Parathyroid adenoma (tissue), 2 donors: Measurements from ENCODE around the gene CCDC92.

Source experiments
- H2AFZ ChIP-seq: fragments of 300-600 bp; sonication (generic); one replicate; pipeline ENCODE4 v1.7.0; 2017; ENCODE audit warnings: antibody characterized with exemption, mild to moderate bottlenecking
- H3K27ac ChIP-seq: fragments of 300-600 bp; sonication (generic); one replicate; pipeline ENCODE4 v1.7.0; 2017
- H3K27me3 ChIP-seq: fragments of 300-600 bp; sonication (generic); one replicate; pipeline ENCODE4 v1.7.0; 2017; ENCODE audit warnings: low read length; ENCODE audit not compliant: control insufficient read depth, insufficient read depth
- H3K36me3 ChIP-seq: fragments of 300-600 bp; sonication (generic); one replicate; pipeline ENCODE4 v1.7.0; 2017; ENCODE audit warnings: low read length; ENCODE audit not compliant: control insufficient read depth, insufficient read depth
- H3K4me1 ChIP-seq: fragments of 300-600 bp; sonication (generic); one replicate; pipeline ENCODE4 v1.7.0; 2017; ENCODE audit warnings: control low read depth
- H3K4me2 ChIP-seq: fragments of 300-600 bp; sonication (generic); one replicate; pipeline ENCODE4 v1.7.0; 2017; ENCODE audit warnings: low read length
- H3K4me3 ChIP-seq: fragments of 300-600 bp; sonication (generic); one replicate; pipeline ENCODE4 v1.7.0; 2017; ENCODE audit warnings: low read depth, low read length
- H3K79me2 ChIP-seq: fragments of 300-600 bp; sonication (generic); one replicate; pipeline ENCODE4 v1.7.0; 2017; ENCODE audit warnings: control low read depth
- H3K9ac ChIP-seq: fragments of 300-600 bp; sonication (generic); one replicate; pipeline ENCODE4 v1.7.0; 2017; ENCODE audit warnings: mild to moderate bottlenecking
- H3K9me3 ChIP-seq: fragments of 300-600 bp; sonication (generic); one replicate; pipeline ENCODE4 v1.7.0; 2017; ENCODE audit warnings: low read length; ENCODE audit not compliant: control insufficient read depth
- CTCF ChIP-seq: fragments of 300-600 bp; sonication (generic); IDR thresholded peaks from one replicate; pipeline ENCODE4 v1.7.0; 2017; ENCODE audit warnings: antibody characterized with exemption, mild to moderate bottlenecking
- donor health status: primary hyperparathyroidism.

Gene CCDC92

GRCh38 chr12:123910057-123910456 is 62.6 kb downstream of the CCDC92 start:
- H3K4me3 ChIP-seq, result no peak overlapping the region
- no peaks in the 10 kb centered on the region for H3K27me3 ChIP-seq
- TF ChIP-seq CTCF, result no peak
- H3K9me3 ChIP-seq, result no peaks in the 10 kb centered on the region
- H3K4me2 ChIP-seq, result no peak overlapping the region
- no peaks in the 10 kb centered on the region for H3K79me2 ChIP-seq
- H3K4me1 ChIP-seq, result no peaks in the 10 kb centered on the region
- H3K27ac ChIP-seq, result no peak overlapping the region
- H2AFZ ChIP-seq, result no peak overlapping the region
- no peaks in the 10 kb centered on the region for H3K36me3 ChIP-seq
- H3K9ac ChIP-seq, result no peak overlapping the region

- no peak for TF ChIP-seq CTCF
- Histone ChIP-seq H2AFZ (no peak overlapping the region), H3K27me3 (no peaks in the 10 kb centered on the region), H3K27ac (no peak overlapping the region), H3K36me3 (no peaks in the 10 kb centered on the region), H3K4me3 (no peak overlapping the region), H3K9me3 (no peaks in the 10 kb centered on the region), H3K79me2 (no peaks in the 10 kb centered on the region), H3K4me1 (no peaks in the 10 kb centered on the region), H3K9ac (no peak overlapping the region), H3K4me2 (no peak overlapping the region)
Observed at GRCh38 chr12:123908884-123909725, 63.5 kb downstream of the CCDC92 start.

- Histone ChIP-seq H3K4me1 (no peaks in the 10 kb centered on the region), H2AFZ (peak overlapping the region; percentile 46), H3K9ac (no peak overlapping the region), H3K36me3 (no peaks in the 10 kb centered on the region), H3K27ac (no peak overlapping the region), H3K4me2 (no peak overlapping the region), H3K4me3 (no peak overlapping the region), H3K9me3 (no peaks in the 10 kb centered on the region), H3K79me2 (no peaks in the 10 kb centered on the region), H3K27me3 (no peaks in the 10 kb centered on the region)
- no peak for TF ChIP-seq CTCF
Observed at GRCh38 chr12:123907726-123908476, 64.7 kb downstream of the CCDC92 start.

- no peak overlapping the region for H2AFZ ChIP-seq
- no peaks in the 10 kb centered on the region for H3K4me1 ChIP-seq
- H3K4me2 ChIP-seq, result no peak overlapping the region
- no peaks in the 10 kb centered on the region for H3K36me3 ChIP-seq
- no peak for TF ChIP-seq CTCF
- H3K9ac ChIP-seq, result no peak overlapping the region
- H3K27me3 ChIP-seq, result no peaks in the 10 kb centered on the region
- H3K4me3 ChIP-seq, result no peak overlapping the region
- no peak overlapping the region for H3K27ac ChIP-seq
- no peaks in the 10 kb centered on the region for H3K9me3 ChIP-seq
- no peaks in the 10 kb centered on the region for H3K79me2 ChIP-seq
Observed at GRCh38 chr12:123906711-123907420, 65.8 kb downstream of the CCDC92 start.
